HL-60 (cell line): ENCODE results near the gene PUM2.

Experiments
- GABPA ChIP-seq: IDR thresholded peaks from 2 replicates; pipeline ENCODE4 v1.6.1; 2012; ENCODE audit warnings: low read depth
- POLR2AphosphoS5 ChIP-seq: IDR thresholded peaks from 2 replicates; pipeline ENCODE4 v1.6.1; 2012; ENCODE audit warnings: low read depth
- TF ChIP-seq, protein P1 (sequence below): IDR thresholded peaks from one replicate; pipeline ENCODE4 v1.5.1; 2011; ENCODE audit warnings: low read length, control low read depth, inconsistent platforms; ENCODE audit not compliant: insufficient read depth

DNA sequence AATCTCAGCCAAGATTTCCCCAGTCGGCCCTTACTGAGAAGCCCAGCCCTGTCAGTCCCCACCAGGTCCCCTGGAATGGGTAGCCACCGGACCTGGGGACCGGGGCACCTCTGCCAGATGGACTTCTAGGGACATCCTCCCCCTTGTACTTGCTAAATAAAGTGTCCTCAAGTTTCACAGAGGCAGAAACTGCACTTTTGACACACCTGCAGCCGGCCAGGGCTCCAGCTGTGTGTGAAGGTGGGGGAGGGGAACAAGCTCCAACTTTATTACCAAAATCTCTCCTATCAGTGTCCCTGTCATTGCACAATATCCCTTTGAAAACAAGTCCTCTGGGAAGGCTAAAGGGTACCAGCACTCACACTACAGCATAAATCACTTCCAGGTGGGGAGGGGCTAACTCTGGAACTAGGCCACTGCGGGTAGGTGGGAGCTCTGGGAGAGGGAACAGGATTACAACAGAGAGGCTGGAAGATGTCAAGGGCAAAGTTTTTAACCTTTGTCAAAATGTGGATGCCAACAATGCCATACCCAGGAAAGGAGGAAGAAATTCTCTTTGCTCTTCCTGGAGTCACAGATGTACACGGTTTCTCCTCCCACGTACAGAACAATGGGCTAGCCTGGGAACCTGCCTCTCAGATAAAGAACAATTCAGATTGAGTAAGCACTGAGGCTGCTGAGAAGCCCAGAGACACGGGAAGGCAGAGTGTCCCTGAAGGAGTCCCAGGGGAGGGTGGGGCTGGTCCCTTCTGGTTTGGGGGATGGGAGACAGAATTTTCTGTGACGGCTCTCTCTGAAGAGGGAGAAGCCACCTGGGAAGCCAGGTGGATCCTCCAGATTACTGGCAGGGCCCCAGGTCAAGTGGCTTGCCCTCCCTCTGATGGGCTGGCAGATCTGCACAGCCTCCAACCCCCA is 136.7 kb downstream of the PUM2 start:
- TF ChIP-seq, protein P1, sequence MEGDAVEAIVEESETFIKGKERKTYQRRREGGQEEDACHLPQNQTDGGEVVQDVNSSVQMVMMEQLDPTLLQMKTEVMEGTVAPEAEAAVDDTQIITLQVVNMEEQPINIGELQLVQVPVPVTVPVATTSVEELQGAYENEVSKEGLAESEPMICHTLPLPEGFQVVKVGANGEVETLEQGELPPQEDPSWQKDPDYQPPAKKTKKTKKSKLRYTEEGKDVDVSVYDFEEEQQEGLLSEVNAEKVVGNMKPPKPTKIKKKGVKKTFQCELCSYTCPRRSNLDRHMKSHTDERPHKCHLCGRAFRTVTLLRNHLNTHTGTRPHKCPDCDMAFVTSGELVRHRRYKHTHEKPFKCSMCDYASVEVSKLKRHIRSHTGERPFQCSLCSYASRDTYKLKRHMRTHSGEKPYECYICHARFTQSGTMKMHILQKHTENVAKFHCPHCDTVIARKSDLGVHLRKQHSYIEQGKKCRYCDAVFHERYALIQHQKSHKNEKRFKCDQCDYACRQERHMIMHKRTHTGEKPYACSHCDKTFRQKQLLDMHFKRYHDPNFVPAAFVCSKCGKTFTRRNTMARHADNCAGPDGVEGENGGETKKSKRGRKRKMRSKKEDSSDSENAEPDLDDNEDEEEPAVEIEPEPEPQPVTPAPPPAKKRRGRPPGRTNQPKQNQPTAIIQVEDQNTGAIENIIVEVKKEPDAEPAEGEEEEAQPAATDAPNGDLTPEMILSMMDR: no peak
- TF ChIP-seq POLR2AphosphoS5: no peak
- no peak for TF ChIP-seq GABPA
